Naive thymus-derived CD4-positive, alpha-beta T cell (primary cell): ENCODE measurements around the gene DIPK2A. TPM values are rescaled to one million over a fixed set of nuclear protein-coding genes. Genes with fewer than 3 reads are reported as not detected.
A peak's percentile ranks its signal among the peaks of the same experiment; 100 is the strongest.

Source experiments
- ATAC-seq: fragments of 150-1000 bp; cut with Tn5 transposase; 2 replicates; pipeline ENCODE4 v1.10.0; 2021; ENCODE audit warnings: mild to moderate bottlenecking, moderate library complexity
- CTCF ChIA-PET: fragments of 350-600 bp; sonication (Branson Sonifier 250); formaldehyde crosslinking; loops from one replicate; lab custom pipeline; 2021; ENCODE audit warnings: antibody characterized with exemption; lab: Charles Lee
- POLR2A ChIA-PET: fragments of 350-600 bp; sonication (Branson Sonifier 250); formaldehyde crosslinking; loops from one replicate; lab custom pipeline; 2021; ENCODE audit warnings: antibody characterized with exemption, inconsistent platforms; lab: Charles Lee
- DNase-seq, 9 donors: peaks; one replicate each; pipeline versions ENCODE4 v3.0.0 to v3.0.0-alpha.2; 2020 to 2022; ENCODE audit warnings: mixed read lengths in 1 of 9
- H3K27ac ChIP-seq: one replicate; pipeline ENCODE4 v1.7.0; 2013; ENCODE audit warnings: mild to moderate bottlenecking, low read depth, low read length, moderate library complexity
- H3K27me3 ChIP-seq, 2 donors: one replicate each; pipeline ENCODE4 v1.7.0; 2013; ENCODE audit warnings: low read length in 2 of 2, mild to moderate bottlenecking in 2 of 2, moderate library complexity in 2 of 2; ENCODE audit not compliant: control insufficient read depth in 2 of 2, insufficient read depth in 2 of 2
- H3K36me3 ChIP-seq, 3 experiments: 1 replicate in 2 of 3; 2 replicates in 1 of 3; pipeline ENCODE4 v1.7.0; 2013; ENCODE audit warnings: low read length in 3 of 3, mild to moderate bottlenecking in 3 of 3, moderate library complexity in 1 of 3; ENCODE audit not compliant: insufficient read depth in 3 of 3, control insufficient read depth in 2 of 3
- H3K4me1 ChIP-seq, 2 donors: one replicate each; pipeline ENCODE4 v1.7.0; 2013; ENCODE audit warnings: low read length in 2 of 2, mild to moderate bottlenecking in 2 of 2, moderate library complexity in 1 of 2; ENCODE audit not compliant: control insufficient read depth in 2 of 2, insufficient read depth in 2 of 2
- H3K4me3 ChIP-seq: 2 replicates; pipeline ENCODE4 v1.7.0; 2013; ENCODE audit warnings: mild to moderate bottlenecking, low read length
- H3K9me3 ChIP-seq, 3 experiments: 1 replicate in 2 of 3; 2 replicates in 1 of 3; pipeline ENCODE4 v1.7.0; 2013; ENCODE audit warnings: low read length in 3 of 3; ENCODE audit not compliant: control insufficient read depth in 2 of 3
- H3K27ac Mint-ChIP-seq, 9 donors: one replicate each; pipeline ENCODE4 v1.8.0; 2020 to 2022; ENCODE audit warnings: mixed read lengths in 9 of 9, mild to moderate bottlenecking in 8 of 9, moderate library complexity in 5 of 9, inconsistent platforms in 2 of 9
- H3K27me3 Mint-ChIP-seq, 5 donors: one replicate each; pipeline ENCODE4 v1.8.0; 2021 to 2022; ENCODE audit warnings: mixed read lengths in 5 of 5, mild to moderate bottlenecking in 1 of 5
- H3K36me3 Mint-ChIP-seq, 5 donors: one replicate each; pipeline ENCODE4 v1.8.0; 2020 to 2022; ENCODE audit warnings: mixed read lengths in 5 of 5, mild to moderate bottlenecking in 3 of 5, inconsistent platforms in 1 of 5
- H3K4me1 Mint-ChIP-seq, 7 donors: one replicate each; pipeline ENCODE4 v1.8.0; 2020 to 2022; ENCODE audit warnings: mixed read lengths in 7 of 7, mild to moderate bottlenecking in 3 of 7, inconsistent platforms in 1 of 7
- H3K4me3 Mint-ChIP-seq, 10 donors: one replicate each; pipeline ENCODE4 v1.8.0; 2020 to 2022; ENCODE audit warnings: mild to moderate bottlenecking in 10 of 10, mixed read lengths in 10 of 10, moderate library complexity in 6 of 10, inconsistent platforms in 2 of 10
- H3K9me3 Mint-ChIP-seq, 11 donors: one replicate each; pipeline ENCODE4 v1.8.0; 2020 to 2022; ENCODE audit warnings: mixed read lengths in 11 of 11, mild to moderate bottlenecking in 4 of 11, inconsistent platforms in 1 of 11, moderate library complexity in 1 of 11
- intact Hi-C, 2 donors: fragments of 100-400 bp; cut with micrococcal nuclease; formaldehyde crosslinking; loops; one replicate each; pipeline ENCODE4 v1.15.1; 2023
- polyA plus RNA-seq, 2 donors: library from polyadenylated mRNA; unstranded; fragments of 300-500 nt; fragmentation: Illumina TruSeq; gene quantifications; one replicate each; pipeline ENCODE4 v1.2.3, GENCODE V29; 2021
- total RNA-seq, 6 experiments: library from RNA in 5 of 6; stranded (reverse) in 5 of 6; gene quantifications; 1 replicate in 5 of 6; 2 replicates in 1 of 6; pipeline ENCODE4 v1.2.3 and lab custom pipeline; 2021 to 2026

Gene DIPK2A
- total and polyA plus RNA-seq, 7 experiments from 2014 or later = 5.1 to 29.2 (median 18.6) TPM

GRCh38 chr3:143935678-143936077 is 35.9 kb upstream of the DIPK2A start:
- DNase-seq (no peak), ATAC-seq (no peak)
- POLR2A ChIA-PET = no interaction called here
- H3K27me3 ChIP-seq = no peaks in the 10 kb centered on the region
- no peak overlapping the region for H3K27ac ChIP-seq
- CTCF ChIA-PET = no interaction called here
- H3K4me3 Mint-ChIP-seq = no peak overlapping the region
- H3K9me3 Mint-ChIP-seq = peaks cover 0 to 10% (median 3%) of the 10 kb centered on the region in 11 donors
- no peaks in the 10 kb centered on the region for H3K9me3 ChIP-seq
- intact Hi-C loops = no loop called here
- H3K4me1 Mint-ChIP-seq = no peaks in the 10 kb centered on the region
- no peak overlapping the region for H3K4me3 ChIP-seq
- no peaks in the 10 kb centered on the region for H3K4me1 ChIP-seq
- H3K36me3 ChIP-seq = no peaks in the 10 kb centered on the region
- peaks cover 31 to 51% (median 40%) of the 10 kb centered on the region in 5 donors for H3K27me3 Mint-ChIP-seq
- H3K36me3 Mint-ChIP-seq = peaks cover 0 to 12% (median 0%) of the 10 kb centered on the region in 5 donors
- no peak overlapping the region for H3K27ac Mint-ChIP-seq

GRCh38 chr3:143950810-143951209 is 20.8 kb upstream of the DIPK2A start:
- H3K4me3 Mint-ChIP-seq = no peak overlapping the region
- H3K27me3 ChIP-seq = no peaks in the 10 kb centered on the region
- no peaks in the 10 kb centered on the region for H3K9me3 ChIP-seq
- no peaks in the 10 kb centered on the region for H3K36me3 ChIP-seq
- peaks cover 5 to 34% (median 14%) of the 10 kb centered on the region in 5 donors for H3K27me3 Mint-ChIP-seq
- intact Hi-C loops = loop anchor here (1.0 to 2.0 kb wide), 5 partner anchors 20 to 176 kb away; partner anchors contain the start of gene DIPK2A (in 1 of the 2)
- no peaks in the 10 kb centered on the region for H3K36me3 Mint-ChIP-seq
- no peak overlapping the region for H3K4me3 ChIP-seq
- H3K4me1 ChIP-seq = no peaks in the 10 kb centered on the region
- H3K9me3 Mint-ChIP-seq = no peaks in the 10 kb centered on the region
- DNase-seq (no peak), ATAC-seq (no peak)
- CTCF ChIA-PET = interaction anchor here (1.0 kb wide), 1 partner anchor 172 kb away, joined by 3 read pairs; no protein-coding TSS in a partner anchor
- no peak overlapping the region for H3K27ac ChIP-seq
- POLR2A ChIA-PET = no interaction called here
- H3K4me1 Mint-ChIP-seq = no peaks in the 10 kb centered on the region
- H3K27ac Mint-ChIP-seq = no peak overlapping the region

DNA sequence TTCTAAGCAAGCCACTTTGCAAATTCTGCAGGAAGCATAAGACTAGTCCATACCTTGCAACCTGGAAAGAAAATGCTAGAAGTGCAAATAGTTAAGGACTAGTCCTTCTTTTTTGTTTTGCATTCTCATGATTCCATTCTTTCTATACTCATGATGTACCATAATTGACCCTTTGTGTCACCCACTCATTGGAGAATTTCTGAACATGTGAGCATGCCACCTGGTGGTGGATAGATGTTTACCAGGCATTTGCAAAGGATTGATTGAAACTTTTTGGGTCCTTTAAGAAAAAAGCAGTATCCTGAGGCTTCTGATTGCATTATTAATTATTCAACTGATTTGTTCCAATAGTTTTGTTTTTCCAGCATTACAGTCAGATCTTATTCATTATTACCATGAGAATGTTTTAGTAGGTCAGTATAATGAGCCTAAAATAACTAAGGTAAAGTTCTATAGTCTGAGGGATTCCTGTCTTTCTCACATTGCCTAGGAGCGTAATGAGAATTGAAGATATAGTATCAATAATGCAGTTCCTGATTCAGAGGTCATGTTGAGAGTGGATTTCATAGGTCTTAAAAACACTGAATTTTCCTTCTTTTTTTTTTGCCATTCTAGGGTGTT is 20.2 kb upstream of the DIPK2A start:
- Histone ChIP-seq H3K27me3 (no peaks in the 10 kb centered on the region), H3K4me1 (no peaks in the 10 kb centered on the region), H3K36me3 (no peaks in the 10 kb centered on the region), H3K4me3 (no peak overlapping the region), H3K9me3 (no peaks in the 10 kb centered on the region), H3K27ac (no peak overlapping the region)
- Mint-ChIP-seq H3K4me3 (no peak overlapping the region), H3K9me3 (no peaks in the 10 kb centered on the region), H3K4me1 (peaks cover 0 to 4% (median 2%) of the 10 kb centered on the region in 7 donors), H3K27me3 (peaks cover 5 to 38% (median 15%) of the 10 kb centered on the region in 5 donors), H3K36me3 (no peaks in the 10 kb centered on the region), H3K27ac (no peak overlapping the region)
- ATAC-seq (peak; percentile 60), DNase-seq (peak in 6 of 9 donors; percentile 2 to 40 (median 30))
- CTCF ChIA-PET = interaction anchor here (0.7 to 1.3 kb wide), 2 partner anchors 20 to 29 kb away, joined by 3 read pairs; partner anchors contain the start of gene DIPK2A
- intact Hi-C loops = loop anchor here (1.0 to 2.0 kb wide), 5 partner anchors 20 to 176 kb away; partner anchors contain the start of gene DIPK2A (in 1 of the 2)
- POLR2A ChIA-PET = interaction anchor here (1.0 kb wide), 1 partner anchor 21 kb away, joined by 4 read pairs; the partner anchor contains the start of gene DIPK2A

GRCh38 chr3:143952569-143953072 is 19.0 kb upstream of the DIPK2A start:
- ChIA-PET CTCF (interaction anchor here (0.5 to 1.3 kb wide), 4 partner anchors 19 to 185 kb away, joined by 3 to 6 read pairs (median 3); partner anchors contain the start of gene DIPK2A), POLR2A (interaction anchor here (1.0 kb wide), 1 partner anchor 19 kb away, joined by 4 read pairs; the partner anchor contains the start of gene DIPK2A)
- Histone ChIP-seq H3K27me3 (no peaks in the 10 kb centered on the region), H3K27ac (no peak overlapping the region), H3K4me3 (no peak overlapping the region), H3K9me3 (no peaks in the 10 kb centered on the region), H3K4me1 (peaks cover 0 to 8% of the 10 kb centered on the region in 2 donors), H3K36me3 (no peaks in the 10 kb centered on the region)
- Mint-ChIP-seq H3K4me3 (no peak overlapping the region), H3K9me3 (no peaks in the 10 kb centered on the region), H3K4me1 (peaks cover 0 to 14% (median 10%) of the 10 kb centered on the region in 7 donors), H3K36me3 (no peaks in the 10 kb centered on the region), H3K27ac (no peak overlapping the region), H3K27me3 (peaks cover 0 to 30% (median 11%) of the 10 kb centered on the region in 5 donors)
- intact Hi-C loops = no loop called here
- ATAC-seq = no peak
- DNase-seq = no peak

DNA sequence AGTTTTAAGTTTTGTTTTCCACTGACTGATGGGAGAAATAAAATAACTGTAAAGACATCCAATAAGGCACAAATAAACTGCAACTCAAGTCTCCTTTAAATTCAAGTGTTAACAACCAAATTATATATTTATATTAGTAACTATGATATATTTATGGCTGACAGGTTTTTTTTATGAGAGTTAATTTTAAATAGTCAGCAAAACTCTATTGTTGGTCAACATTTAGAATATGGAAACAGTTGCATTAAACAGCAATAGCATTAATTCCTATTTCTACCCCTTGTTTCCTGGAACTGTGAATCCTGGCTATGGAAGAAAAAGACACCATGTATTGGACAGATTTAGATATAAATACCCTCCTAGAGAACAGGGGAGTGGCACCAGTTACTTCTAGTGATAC is 16.5 kb upstream of the DIPK2A start:
- ATAC-seq = no peak
- POLR2A ChIA-PET = no interaction called here

DNA sequence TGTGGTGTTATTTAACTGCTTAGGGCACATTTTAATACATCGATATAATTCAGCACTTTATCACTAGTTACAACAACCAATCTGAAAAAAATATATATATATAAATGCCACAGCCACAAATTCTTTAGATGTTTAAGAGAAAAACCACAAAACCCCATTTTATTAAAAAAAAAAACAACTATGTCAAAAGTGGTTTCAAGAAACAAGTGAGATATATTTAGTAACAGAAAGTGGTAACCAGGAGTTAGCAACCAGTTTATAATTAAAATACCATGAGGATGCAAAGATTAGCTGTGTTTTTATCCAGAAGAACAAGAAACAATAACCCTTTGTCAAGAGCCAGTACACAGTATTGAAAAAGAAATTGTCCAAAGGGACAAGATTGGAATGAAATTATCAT is 14.8 kb upstream of the DIPK2A start:
- ATAC-seq = no peak

More for the DNA sequence above, 16.5 kb upstream of the DIPK2A start:
- Mint-ChIP-seq H3K27me3 (peaks cover 18 to 38% (median 20%) of the 10 kb centered on the region in 5 donors), H3K4me3 (no peak overlapping the region), H3K36me3 (no peaks in the 10 kb centered on the region), H3K4me1 (peaks cover 1 to 19% (median 10%) of the 10 kb centered on the region in 7 donors), H3K9me3 (peaks cover 0 to 18% (median 10%) of the 10 kb centered on the region in 11 donors), H3K27ac (no peak overlapping the region)
- Histone ChIP-seq H3K4me1 (peaks cover 0 to 13% of the 10 kb centered on the region in 2 donors), H3K27ac (no peak overlapping the region), H3K9me3 (no peaks in the 10 kb centered on the region), H3K4me3 (no peak overlapping the region), H3K36me3 (no peaks in the 10 kb centered on the region), H3K27me3 (no peaks in the 10 kb centered on the region)
- intact Hi-C loops = no loop called here
- DNase-seq = no peak
- CTCF ChIA-PET = no interaction called here

More for the DNA sequence above, 14.8 kb upstream of the DIPK2A start:
- peaks cover 0 to 20% (median 10%) of the 10 kb centered on the region in 11 donors for H3K9me3 Mint-ChIP-seq
- peaks cover 0 to 13% of the 10 kb centered on the region in 2 donors for H3K4me1 ChIP-seq
- no peaks in the 10 kb centered on the region for H3K36me3 ChIP-seq
- H3K27me3 ChIP-seq = no peaks in the 10 kb centered on the region
- H3K4me3 Mint-ChIP-seq = no peak overlapping the region
- intact Hi-C loops = no loop called here
- ChIA-PET POLR2A (interaction anchor here (1.0 kb wide), 1 partner anchor 15 kb away, joined by 5 read pairs; the partner anchor contains the start of gene DIPK2A), CTCF (no interaction called here)
- no peak overlapping the region for H3K4me3 ChIP-seq
- peaks cover 19 to 42% (median 25%) of the 10 kb centered on the region in 5 donors for H3K27me3 Mint-ChIP-seq
- no peak overlapping the region for H3K27ac Mint-ChIP-seq
- peaks cover 1 to 19% (median 10%) of the 10 kb centered on the region in 7 donors for H3K4me1 Mint-ChIP-seq
- H3K9me3 ChIP-seq = no peaks in the 10 kb centered on the region
- H3K36me3 Mint-ChIP-seq = no peaks in the 10 kb centered on the region
- H3K27ac ChIP-seq = no peak overlapping the region
- no peak for DNase-seq
